ENCODE measurements around the gene SPATA13. TPM values are rescaled to one million over a fixed set of nuclear protein-coding genes. Genes with fewer than 3 reads are reported as not detected.

Gene SPATA13
- total RNA-seq, 2 experiments from 2014 or later: 68.4 to 72.6 TPM

- H3K4me3 Mint-ChIP-seq: no peak overlapping the region
These were observed 14.8 kb upstream of the SPATA13 start for GRCh38 chr13:24145674-24146073.

GRCh38 chr13:24146961-24147569, 13.5 kb upstream of the SPATA13 start:
- Mint-ChIP-seq H3K4me3 (no peak overlapping the region), H3K27me3 (peaks cover 5% of the 10 kb centered on the region), H3K4me1 (no peaks in the 10 kb centered on the region), H3K9me3 (no peaks in the 10 kb centered on the region), H3K36me3 (ENCODE audit: low read depth) (no peaks in the 10 kb centered on the region), H3K27ac (no peak overlapping the region)
- DNase-seq: no peak
- CTCF ChIA-PET: interaction anchor here (1.4 kb wide), 1 partner anchor 20 kb away, joined by 3 read pairs; no protein-coding TSS in a partner anchor
- POLR2A ChIA-PET: no interaction called here

More at GRCh38 chr13:24145674-24146073, 14.8 kb upstream of the SPATA13 start:
- H3K9me3 Mint-ChIP-seq: no peaks in the 10 kb centered on the region
- peaks cover 3% of the 10 kb centered on the region for H3K27me3 Mint-ChIP-seq
- no peak overlapping the region for H3K27ac Mint-ChIP-seq
- no peak for DNase-seq
- H3K4me1 Mint-ChIP-seq: no peaks in the 10 kb centered on the region
- ChIA-PET POLR2A (no interaction called here), CTCF (interaction anchor here (0.7 to 1.1 kb wide), 3 partner anchors 10 to 37 kb away, joined by 3 read pairs; no protein-coding TSS in a partner anchor)
- H3K36me3 Mint-ChIP-seq (ENCODE audit: low read depth): no peaks in the 10 kb centered on the region

- DNase-seq: no peak
- POLR2A ChIA-PET: no interaction called here
- H3K4me1 Mint-ChIP-seq: no peaks in the 10 kb centered on the region
- no peak overlapping the region for H3K27ac Mint-ChIP-seq
- H3K36me3 Mint-ChIP-seq (ENCODE audit: low read depth): no peaks in the 10 kb centered on the region
- no peaks in the 10 kb centered on the region for H3K9me3 Mint-ChIP-seq
- H3K4me3 Mint-ChIP-seq: no peak overlapping the region
- CTCF ChIA-PET: interaction anchor here (1.4 kb wide), 1 partner anchor 20 kb away, joined by 3 read pairs; no protein-coding TSS in a partner anchor
- peaks cover 8% of the 10 kb centered on the region for H3K27me3 Mint-ChIP-seq
These were observed 13.0 kb upstream of the SPATA13 start for GRCh38 chr13:24147570-24147963.

- H3K4me3 Mint-ChIP-seq: no peak overlapping the region
- no peak overlapping the region for H3K27ac Mint-ChIP-seq
- CTCF ChIA-PET: interaction anchor here (0.6 kb wide), 1 partner anchor 150 kb away, joined by 3 read pairs; no protein-coding TSS in a partner anchor
- H3K9me3 Mint-ChIP-seq: no peaks in the 10 kb centered on the region
- no peak for DNase-seq
- POLR2A ChIA-PET: no interaction called here
- no peaks in the 10 kb centered on the region for H3K36me3 Mint-ChIP-seq (ENCODE audit: low read depth)
- peaks cover 9% of the 10 kb centered on the region for H3K27me3 Mint-ChIP-seq
- H3K4me1 Mint-ChIP-seq: no peaks in the 10 kb centered on the region
These were observed 11.9 kb upstream of the SPATA13 start for GRCh38 chr13:24148414-24149235.

- H3K27ac Mint-ChIP-seq: no peak overlapping the region
- POLR2A ChIA-PET: no interaction called here
- no peaks in the 10 kb centered on the region for H3K4me1 Mint-ChIP-seq
- CTCF ChIA-PET: interaction anchor here (0.6 to 0.7 kb wide), 2 partner anchors 45 to 151 kb away, joined by 3 read pairs; no protein-coding TSS in a partner anchor
- H3K9me3 Mint-ChIP-seq: no peaks in the 10 kb centered on the region
- H3K27me3 Mint-ChIP-seq: peaks cover 9% of the 10 kb centered on the region
- H3K36me3 Mint-ChIP-seq (ENCODE audit: low read depth): no peaks in the 10 kb centered on the region
- DNase-seq: no peak
- no peak overlapping the region for H3K4me3 Mint-ChIP-seq
These were observed 11.1 kb upstream of the SPATA13 start for GRCh38 chr13:24149246-24150032.

DNA sequence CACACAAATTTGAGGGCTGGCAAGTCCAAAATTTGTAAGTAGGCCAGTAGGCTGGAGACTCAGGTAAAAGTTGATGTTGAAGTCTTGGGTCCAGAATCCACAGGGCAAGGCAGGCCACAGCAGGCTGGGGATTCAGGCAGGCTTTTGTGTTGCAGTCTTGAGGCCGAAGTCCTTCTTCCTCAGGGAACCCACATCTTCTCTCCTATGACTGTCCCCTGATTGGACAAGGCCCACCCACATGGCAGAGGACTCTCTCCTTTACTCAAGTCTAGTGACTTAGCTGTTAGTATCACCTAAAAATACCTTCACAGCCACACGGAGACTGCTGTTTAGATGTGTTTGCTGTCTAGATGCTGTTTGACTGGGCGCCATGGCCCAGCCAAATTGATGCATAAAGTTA, 9.9 kb upstream of the SPATA13 start:
- CTCF ChIA-PET: no interaction called here

GRCh38 chr13:24151864-24152263, 8.7 kb upstream of the SPATA13 start:
- ChIA-PET CTCF (interaction anchor here (1.2 kb wide), 2 partner anchors 11 to 100 kb away, joined by 3 read pairs; no protein-coding TSS in a partner anchor), POLR2A (interaction anchor here (0.6 kb wide), 1 partner anchor 1152 kb away, joined by 4 read pairs; no protein-coding TSS in a partner anchor)
- DNase-seq: no peak
- H3K27ac Mint-ChIP-seq: no peak overlapping the region
- no peak overlapping the region for H3K4me3 Mint-ChIP-seq
- no peaks in the 10 kb centered on the region for H3K9me3 Mint-ChIP-seq
- H3K27me3 Mint-ChIP-seq: peaks cover 6% of the 10 kb centered on the region
- H3K4me1 Mint-ChIP-seq: no peaks in the 10 kb centered on the region
- H3K36me3 Mint-ChIP-seq (ENCODE audit: low read depth): no peaks in the 10 kb centered on the region

More for the DNA sequence above, 9.9 kb upstream of the SPATA13 start:
- Mint-ChIP-seq H3K27me3 (peaks cover 6% of the 10 kb centered on the region), H3K4me3 (no peak overlapping the region), H3K27ac (no peak overlapping the region), H3K4me1 (no peaks in the 10 kb centered on the region), H3K9me3 (no peaks in the 10 kb centered on the region), H3K36me3 (ENCODE audit: low read depth) (no peaks in the 10 kb centered on the region)
- POLR2A ChIA-PET: no interaction called here
- no peak for DNase-seq

GRCh38 chr13:24152292-24153214, 8.0 kb upstream of the SPATA13 start:
- Mint-ChIP-seq H3K27ac (no peak overlapping the region), H3K4me3 (no peak overlapping the region)

GRCh38 chr13:24153347-24153746, 7.2 kb upstream of the SPATA13 start:
- no peak overlapping the region for H3K27ac Mint-ChIP-seq

More at GRCh38 chr13:24152292-24153214, 8.0 kb upstream of the SPATA13 start:
- no peaks in the 10 kb centered on the region for H3K36me3 Mint-ChIP-seq (ENCODE audit: low read depth)
- CTCF ChIA-PET: interaction anchor here (1.2 to 1.5 kb wide), 3 partner anchors 10 to 101 kb away, joined by 3 to 5 read pairs (median 3); no protein-coding TSS in a partner anchor
- DNase-seq: no peak
- no peaks in the 10 kb centered on the region for H3K4me1 Mint-ChIP-seq
- peaks cover 6% of the 10 kb centered on the region for H3K27me3 Mint-ChIP-seq
- POLR2A ChIA-PET: interaction anchor here (0.6 kb wide), 1 partner anchor 1151 kb away, joined by 4 read pairs; no protein-coding TSS in a partner anchor
- H3K9me3 Mint-ChIP-seq: no peaks in the 10 kb centered on the region

DNA sequence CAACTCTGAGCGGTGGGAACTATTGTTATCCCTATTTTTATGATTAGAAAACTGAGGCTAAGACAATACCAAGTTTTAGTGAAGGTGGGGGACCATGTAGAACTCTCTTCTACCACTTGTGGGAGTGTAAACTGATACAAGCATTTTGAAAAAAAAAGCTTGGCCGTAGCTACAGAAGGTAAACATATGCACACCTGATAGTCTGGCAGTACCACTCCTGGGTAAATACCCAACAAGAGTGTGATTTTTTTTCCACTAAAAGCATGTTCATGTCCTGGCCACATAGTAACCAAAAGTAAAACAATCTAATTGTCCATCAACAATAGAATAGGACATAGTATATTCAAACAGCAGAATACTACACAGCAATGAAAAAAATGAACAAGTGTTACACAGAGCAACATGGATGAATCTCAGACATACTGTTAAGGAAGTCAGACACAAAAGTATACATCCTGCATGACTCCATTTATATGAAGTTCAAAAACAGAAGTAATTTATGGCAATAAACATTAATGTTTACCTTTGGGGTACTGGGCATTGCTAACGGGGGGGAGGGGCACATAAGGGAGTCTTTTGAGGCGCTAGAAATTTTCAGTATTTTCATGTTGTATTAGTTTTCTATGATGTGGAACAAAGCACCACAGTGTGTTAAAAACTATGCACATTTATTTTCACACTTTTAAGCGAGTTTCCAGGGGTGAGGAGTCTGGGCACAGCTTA, 6.4 kb upstream of the SPATA13 start:
- Mint-ChIP-seq H3K4me1 (no peaks in the 10 kb centered on the region), H3K36me3 (ENCODE audit: low read depth) (no peaks in the 10 kb centered on the region), H3K4me3 (no peak overlapping the region), H3K9me3 (no peaks in the 10 kb centered on the region), H3K27ac (no peak overlapping the region), H3K27me3 (peaks cover 8% of the 10 kb centered on the region)
- ChIA-PET POLR2A (no interaction called here), CTCF (no interaction called here)
- DNase-seq: no peak

More at GRCh38 chr13:24153347-24153746, 7.2 kb upstream of the SPATA13 start:
- H3K36me3 Mint-ChIP-seq (ENCODE audit: low read depth): no peaks in the 10 kb centered on the region
- no peaks in the 10 kb centered on the region for H3K9me3 Mint-ChIP-seq
- CTCF ChIA-PET: interaction anchor here (1.2 to 1.5 kb wide), 2 partner anchors 9 to 100 kb away, joined by 3 to 5 read pairs; no protein-coding TSS in a partner anchor
- H3K4me3 Mint-ChIP-seq: no peak overlapping the region
- no peaks in the 10 kb centered on the region for H3K4me1 Mint-ChIP-seq
- POLR2A ChIA-PET: interaction anchor here (0.6 kb wide), 1 partner anchor 50 kb away, joined by 3 read pairs; no protein-coding TSS in a partner anchor
- peaks cover 7% of the 10 kb centered on the region for H3K27me3 Mint-ChIP-seq
- no peak for DNase-seq

DNA sequence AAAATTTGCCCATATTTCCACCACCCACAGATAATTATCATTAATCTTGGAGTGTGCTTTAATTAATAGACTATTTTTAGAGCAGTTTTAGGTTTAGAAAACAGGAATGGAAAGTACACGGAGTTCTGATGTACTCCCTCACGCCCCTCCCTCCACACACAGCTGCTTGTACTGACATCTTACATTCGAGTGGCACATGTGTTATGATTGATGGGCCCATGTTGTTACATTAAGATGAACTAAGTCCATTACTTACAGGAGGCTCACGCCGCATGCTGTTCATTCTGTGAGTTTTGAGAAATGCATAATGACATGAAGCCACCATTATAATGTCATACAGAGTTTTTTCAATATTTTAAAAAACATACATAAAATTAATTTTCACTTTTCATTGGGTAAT, 1.2 kb upstream of the SPATA13 start:
- CTCF ChIA-PET: no interaction called here
- Mint-ChIP-seq H3K36me3 (ENCODE audit: low read depth) (peaks cover 3% of the 10 kb centered on the region), H3K4me3 (no peak overlapping the region), H3K4me1 (peaks cover 21% of the 10 kb centered on the region), H3K27me3 (peaks cover 9% of the 10 kb centered on the region), H3K27ac (no peak overlapping the region), H3K9me3 (no peaks in the 10 kb centered on the region)
- POLR2A ChIA-PET: no interaction called here
- no peak for DNase-seq
